AG09309 (cell line): ENCODE data around the gene RBM38.
A peak's percentile ranks its signal among the peaks of the same experiment; 100 is the strongest.

ENCODE experiments used
- DNase-seq: peaks from one replicate; pipeline ENCODE4 v3.0.0-alpha.2; 2010; ENCODE audit warnings: low read depth
- H3K4me3 ChIP-seq: 2 replicates; pipeline ENCODE4 v1.5.1; 2011; ENCODE audit warnings: mild to moderate bottlenecking, low read depth, low read length, moderate library complexity; ENCODE audit not compliant: control insufficient read depth
- TF ChIP-seq, protein P1 (sequence below): IDR thresholded peaks from 2 replicates; pipeline ENCODE4 v1.5.1; 2011; ENCODE audit warnings: mild to moderate bottlenecking, low read depth, low read length, inconsistent platforms; ENCODE audit not compliant: insufficient read depth, control insufficient read depth; ENCODE audit errors: missing control alignments

RBM38 gene

DNA sequence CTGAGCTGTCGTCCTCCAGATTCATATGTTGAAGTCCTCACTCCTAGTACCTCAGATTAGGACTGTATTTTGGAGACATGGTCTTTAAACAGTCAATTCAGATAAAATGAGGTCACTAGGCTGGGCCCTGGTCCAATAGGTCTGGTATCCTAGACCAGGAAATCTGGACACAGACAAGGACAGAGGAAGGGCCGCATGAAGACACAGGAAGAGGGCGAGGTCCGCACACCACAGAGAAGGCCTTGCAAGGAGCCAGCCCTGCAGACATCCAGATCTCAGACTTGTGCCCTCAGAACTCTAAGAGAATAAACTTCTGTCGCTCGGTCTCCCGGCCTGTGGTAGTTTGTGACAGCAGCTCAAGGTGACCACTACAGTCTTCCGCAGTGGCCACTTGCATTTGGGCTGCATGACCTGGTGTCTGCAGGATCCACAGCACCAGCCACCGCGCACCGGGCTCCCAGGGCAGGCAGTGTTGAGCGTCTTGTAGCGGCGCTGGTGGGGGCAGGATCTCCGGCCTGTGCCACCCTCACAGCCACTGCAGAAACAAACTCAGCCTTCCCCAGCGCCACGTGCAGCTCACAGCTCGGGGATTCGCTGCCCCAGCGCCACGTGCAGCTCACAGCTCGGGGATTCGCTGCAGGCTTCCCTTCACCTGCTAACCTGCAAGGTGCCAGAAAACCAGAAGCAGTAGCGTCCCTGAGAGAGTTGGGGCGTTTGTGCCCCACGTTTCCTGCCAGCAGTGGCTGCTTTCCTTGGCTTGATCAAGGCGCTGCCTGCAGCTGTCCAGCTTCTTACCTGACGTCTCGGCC, 6.0 kb upstream of the RBM38 start:
- no peak for DNase-seq
- TF ChIP-seq, protein P1, sequence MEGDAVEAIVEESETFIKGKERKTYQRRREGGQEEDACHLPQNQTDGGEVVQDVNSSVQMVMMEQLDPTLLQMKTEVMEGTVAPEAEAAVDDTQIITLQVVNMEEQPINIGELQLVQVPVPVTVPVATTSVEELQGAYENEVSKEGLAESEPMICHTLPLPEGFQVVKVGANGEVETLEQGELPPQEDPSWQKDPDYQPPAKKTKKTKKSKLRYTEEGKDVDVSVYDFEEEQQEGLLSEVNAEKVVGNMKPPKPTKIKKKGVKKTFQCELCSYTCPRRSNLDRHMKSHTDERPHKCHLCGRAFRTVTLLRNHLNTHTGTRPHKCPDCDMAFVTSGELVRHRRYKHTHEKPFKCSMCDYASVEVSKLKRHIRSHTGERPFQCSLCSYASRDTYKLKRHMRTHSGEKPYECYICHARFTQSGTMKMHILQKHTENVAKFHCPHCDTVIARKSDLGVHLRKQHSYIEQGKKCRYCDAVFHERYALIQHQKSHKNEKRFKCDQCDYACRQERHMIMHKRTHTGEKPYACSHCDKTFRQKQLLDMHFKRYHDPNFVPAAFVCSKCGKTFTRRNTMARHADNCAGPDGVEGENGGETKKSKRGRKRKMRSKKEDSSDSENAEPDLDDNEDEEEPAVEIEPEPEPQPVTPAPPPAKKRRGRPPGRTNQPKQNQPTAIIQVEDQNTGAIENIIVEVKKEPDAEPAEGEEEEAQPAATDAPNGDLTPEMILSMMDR = no peak
- no peak overlapping the region for H3K4me3 ChIP-seq

DNA sequence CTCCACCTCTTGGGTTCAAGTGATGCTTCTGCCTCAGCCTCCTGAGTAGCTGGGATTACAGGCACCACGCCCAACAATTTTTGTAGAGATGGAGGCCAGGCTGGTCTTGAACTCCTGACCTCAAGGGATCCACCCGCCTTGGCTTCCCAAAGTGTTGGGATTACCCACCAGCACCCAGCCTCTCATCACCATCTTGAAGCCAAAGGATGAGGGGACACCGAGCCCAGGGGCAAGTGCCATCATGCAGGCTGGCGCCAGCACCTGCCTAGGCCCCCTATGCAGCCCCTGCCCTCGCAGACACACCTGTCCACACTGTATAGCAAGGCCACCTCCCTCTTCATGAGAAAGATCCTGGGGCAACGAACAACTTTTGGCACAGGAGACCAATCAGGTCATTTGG, 5.3 kb upstream of the RBM38 start:
- no peak for DNase-seq
- TF ChIP-seq, protein P1 = no peak
- no peak overlapping the region for H3K4me3 ChIP-seq

DNA sequence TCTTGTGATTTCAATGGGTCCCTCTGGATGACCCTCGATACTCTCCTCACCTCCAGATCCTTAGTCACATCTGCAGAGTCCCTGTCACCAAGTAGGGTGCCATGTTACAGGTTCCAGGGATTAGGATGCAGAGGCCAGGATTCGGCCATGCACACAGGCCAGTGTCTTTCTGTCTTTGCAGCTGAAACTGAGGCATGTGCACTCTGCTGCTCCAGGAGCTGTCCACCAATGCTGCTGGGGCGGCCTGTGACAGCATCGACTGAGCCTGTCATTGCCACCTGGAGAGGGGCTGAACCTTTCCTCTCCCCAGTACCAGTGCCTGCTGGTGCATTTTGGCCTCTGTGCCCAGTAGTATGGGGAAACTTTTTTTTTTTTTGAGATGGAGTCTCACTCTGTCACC, 4.4 kb upstream of the RBM38 start:
- H3K4me3 ChIP-seq = no peak overlapping the region
- no peak for DNase-seq
- TF ChIP-seq, protein P1 = no peak

DNA sequence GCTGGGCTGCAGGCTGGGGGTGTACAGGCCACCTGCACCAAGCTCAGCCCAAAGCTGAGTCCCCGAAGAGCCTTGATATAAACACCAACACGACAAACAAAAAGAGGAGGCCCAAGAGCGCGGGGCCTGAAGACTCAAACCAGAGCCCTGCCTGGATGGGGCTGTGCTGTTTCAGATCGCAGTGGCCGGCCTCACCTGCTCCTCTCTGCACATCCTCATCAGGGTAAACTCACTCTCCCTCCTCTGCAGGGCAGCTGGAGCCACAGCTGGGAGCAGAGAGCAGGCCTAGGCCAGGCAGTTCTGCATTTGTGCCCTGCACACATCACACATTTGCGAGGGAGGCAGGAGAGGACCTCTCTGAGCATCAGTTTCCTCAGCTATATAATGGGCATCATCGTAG, 3.7 kb upstream of the RBM38 start:
- no peak overlapping the region for H3K4me3 ChIP-seq
- no peak for DNase-seq
- TF ChIP-seq, protein P1 = no peak

DNA sequence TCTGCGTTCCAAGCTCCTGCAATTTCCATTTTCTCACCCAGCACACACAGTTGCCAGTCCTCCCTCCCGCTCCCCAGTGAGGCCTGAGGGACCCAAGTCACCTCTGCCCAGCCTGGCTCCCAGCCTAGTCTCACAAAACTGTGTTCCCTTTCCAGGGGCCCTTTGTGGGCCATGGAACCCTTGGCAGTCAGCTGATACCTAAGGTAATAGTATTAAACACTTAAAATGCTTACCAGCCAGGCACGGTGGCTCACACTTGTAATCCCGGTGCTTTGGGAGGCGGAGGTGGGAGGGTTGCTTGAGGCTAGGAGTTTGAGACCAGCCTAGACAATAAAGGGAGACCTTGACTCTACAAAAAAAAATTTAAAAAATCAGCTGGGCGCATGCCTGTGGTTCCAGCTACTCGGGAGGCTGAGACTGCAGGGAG, 3.2 kb upstream of the RBM38 start:
- TF ChIP-seq, protein P1 = no peak
- H3K4me3 ChIP-seq = no peak overlapping the region
- no peak for DNase-seq

GRCh38 chr20:57388953-57389694, 2.1 kb upstream of the RBM38 start:
- TF ChIP-seq, protein P1 = peak; percentile 27
- no peak overlapping the region for H3K4me3 ChIP-seq
- peak; percentile 4 for DNase-seq
